ENCODE results near the gene LRIG1.

LRIG1 gene

GRCh38 chr3:66397745-66398144, 103.1 kb downstream of the LRIG1 start (continued):
- TF ChIP-seq INSM2 (tag by site-specific recombination; IDR thresholded peaks at IDR 0.05) (no peak), ZSCAN18 (tag by site-specific recombination; IDR thresholded peaks at IDR 0.05) (no peak), PRDM10 (tag by site-specific recombination; IDR thresholded peaks at IDR 0.05) (no peak), GFI1B (tag by site-specific recombination; IDR thresholded peaks at IDR 0.05) (no peak), ZNF292 (tag by site-specific recombination; IDR thresholded peaks at IDR 0.05; ENCODE audit: borderline replicate concordance, low read depth) (no peak), ZNF521 (tag by site-specific recombination; IDR thresholded peaks at IDR 0.05) (no peak), ZNF514 (tag by site-specific recombination; IDR thresholded peaks at IDR 0.05) (no peak), ZNF530 (tag by site-specific recombination; IDR thresholded peaks at IDR 0.05; ENCODE audit: low read depth) (no peak), ZBTB10 (tag by site-specific recombination; IDR thresholded peaks at IDR 0.05) (no peak), SP7 (tag by site-specific recombination; IDR thresholded peaks at IDR 0.05) (no peak)
- TF ChIP-seq, protein P1, sequence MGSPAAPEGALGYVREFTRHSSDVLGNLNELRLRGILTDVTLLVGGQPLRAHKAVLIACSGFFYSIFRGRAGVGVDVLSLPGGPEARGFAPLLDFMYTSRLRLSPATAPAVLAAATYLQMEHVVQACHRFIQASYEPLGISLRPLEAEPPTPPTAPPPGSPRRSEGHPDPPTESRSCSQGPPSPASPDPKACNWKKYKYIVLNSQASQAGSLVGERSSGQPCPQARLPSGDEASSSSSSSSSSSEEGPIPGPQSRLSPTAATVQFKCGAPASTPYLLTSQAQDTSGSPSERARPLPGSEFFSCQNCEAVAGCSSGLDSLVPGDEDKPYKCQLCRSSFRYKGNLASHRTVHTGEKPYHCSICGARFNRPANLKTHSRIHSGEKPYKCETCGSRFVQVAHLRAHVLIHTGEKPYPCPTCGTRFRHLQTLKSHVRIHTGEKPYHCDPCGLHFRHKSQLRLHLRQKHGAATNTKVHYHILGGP (tag by site-specific recombination; IDR thresholded peaks at IDR 0.05), result no peak
- TF ChIP-seq, protein P2, sequence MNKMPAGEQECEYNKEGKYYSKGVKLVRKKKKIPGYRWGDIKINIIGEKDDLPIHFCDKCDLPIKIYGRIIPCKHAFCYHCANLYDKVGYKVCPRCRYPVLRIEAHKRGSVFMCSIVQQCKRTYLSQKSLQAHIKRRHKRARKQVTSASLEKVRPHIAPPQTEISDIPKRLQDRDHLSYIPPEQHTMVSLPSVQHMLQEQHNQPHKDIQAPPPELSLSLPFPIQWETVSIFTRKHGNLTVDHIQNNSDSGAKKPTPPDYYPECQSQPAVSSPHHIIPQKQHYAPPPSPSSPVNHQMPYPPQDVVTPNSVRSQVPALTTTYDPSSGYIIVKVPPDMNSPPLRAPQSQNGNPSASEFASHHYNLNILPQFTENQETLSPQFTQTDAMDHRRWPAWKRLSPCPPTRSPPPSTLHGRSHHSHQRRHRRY (tag by site-specific recombination; IDR thresholded peaks at IDR 0.05), result no peak
- TF ChIP-seq, protein P3, sequence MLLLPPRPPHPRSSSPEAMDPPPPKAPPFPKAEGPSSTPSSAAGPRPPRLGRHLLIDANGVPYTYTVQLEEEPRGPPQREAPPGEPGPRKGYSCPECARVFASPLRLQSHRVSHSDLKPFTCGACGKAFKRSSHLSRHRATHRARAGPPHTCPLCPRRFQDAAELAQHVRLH (tag by site-specific recombination; IDR thresholded peaks at IDR 0.05), result no peak
- TF ChIP-seq, protein P4, sequence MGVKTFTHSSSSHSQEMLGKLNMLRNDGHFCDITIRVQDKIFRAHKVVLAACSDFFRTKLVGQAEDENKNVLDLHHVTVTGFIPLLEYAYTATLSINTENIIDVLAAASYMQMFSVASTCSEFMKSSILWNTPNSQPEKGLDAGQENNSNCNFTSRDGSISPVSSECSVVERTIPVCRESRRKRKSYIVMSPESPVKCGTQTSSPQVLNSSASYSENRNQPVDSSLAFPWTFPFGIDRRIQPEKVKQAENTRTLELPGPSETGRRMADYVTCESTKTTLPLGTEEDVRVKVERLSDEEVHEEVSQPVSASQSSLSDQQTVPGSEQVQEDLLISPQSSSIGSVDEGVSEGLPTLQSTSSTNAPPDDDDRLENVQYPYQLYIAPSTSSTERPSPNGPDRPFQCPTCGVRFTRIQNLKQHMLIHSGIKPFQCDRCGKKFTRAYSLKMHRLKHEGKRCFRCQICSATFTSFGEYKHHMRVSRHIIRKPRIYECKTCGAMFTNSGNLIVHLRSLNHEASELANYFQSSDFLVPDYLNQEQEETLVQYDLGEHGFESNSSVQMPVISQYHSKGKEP (tag by site-specific recombination; IDR thresholded peaks at IDR 0.05), result 0 out of 2 replicates have a peak, but pooled peaks have one; percentile 14
- TF ChIP-seq, protein P5, sequence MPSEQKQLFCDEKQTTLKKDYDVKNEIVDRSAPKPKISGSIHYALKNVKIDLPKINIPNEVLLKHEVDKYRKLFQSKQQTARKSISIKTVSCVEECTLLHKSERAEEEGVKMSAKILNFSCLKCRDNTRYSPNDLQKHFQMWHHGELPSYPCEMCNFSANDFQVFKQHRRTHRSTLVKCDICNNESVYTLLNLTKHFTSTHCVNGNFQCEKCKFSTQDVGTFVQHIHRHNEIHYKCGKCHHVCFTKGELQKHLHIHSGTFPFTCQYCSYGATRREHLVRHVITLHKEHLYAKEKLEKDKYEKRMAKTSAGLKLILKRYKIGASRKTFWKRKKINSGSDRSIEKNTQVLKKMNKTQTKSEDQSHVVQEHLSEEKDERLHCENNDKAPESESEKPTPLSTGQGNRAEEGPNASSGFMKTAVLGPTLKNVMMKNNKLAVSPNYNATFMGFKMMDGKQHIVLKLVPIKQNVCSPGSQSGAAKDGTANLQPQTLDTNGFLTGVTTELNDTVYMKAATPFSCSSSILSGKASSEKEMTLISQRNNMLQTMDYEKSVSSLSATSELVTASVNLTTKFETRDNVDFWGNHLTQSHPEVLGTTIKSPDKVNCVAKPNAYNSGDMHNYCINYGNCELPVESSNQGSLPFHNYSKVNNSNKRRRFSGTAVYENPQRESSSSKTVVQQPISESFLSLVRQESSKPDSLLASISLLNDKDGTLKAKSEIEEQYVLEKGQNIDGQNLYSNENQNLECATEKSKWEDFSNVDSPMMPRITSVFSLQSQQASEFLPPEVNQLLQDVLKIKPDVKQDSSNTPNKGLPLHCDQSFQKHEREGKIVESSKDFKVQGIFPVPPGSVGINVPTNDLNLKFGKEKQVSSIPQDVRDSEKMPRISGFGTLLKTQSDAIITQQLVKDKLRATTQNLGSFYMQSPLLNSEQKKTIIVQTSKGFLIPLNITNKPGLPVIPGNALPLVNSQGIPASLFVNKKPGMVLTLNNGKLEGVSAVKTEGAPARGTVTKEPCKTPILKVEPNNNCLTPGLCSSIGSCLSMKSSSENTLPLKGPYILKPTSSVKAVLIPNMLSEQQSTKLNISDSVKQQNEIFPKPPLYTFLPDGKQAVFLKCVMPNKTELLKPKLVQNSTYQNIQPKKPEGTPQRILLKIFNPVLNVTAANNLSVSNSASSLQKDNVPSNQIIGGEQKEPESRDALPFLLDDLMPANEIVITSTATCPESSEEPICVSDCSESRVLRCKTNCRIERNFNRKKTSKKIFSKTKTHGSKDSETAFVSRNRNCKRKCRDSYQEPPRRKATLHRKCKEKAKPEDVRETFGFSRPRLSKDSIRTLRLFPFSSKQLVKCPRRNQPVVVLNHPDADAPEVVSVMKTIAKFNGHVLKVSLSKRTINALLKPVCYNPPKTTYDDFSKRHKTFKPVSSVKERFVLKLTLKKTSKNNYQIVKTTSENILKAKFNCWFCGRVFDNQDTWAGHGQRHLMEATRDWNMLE (tag by site-specific recombination; conservative IDR thresholded peaks at IDR 0.05; ENCODE audit: low read depth), result peak; percentile 49; the same call in 1 of the 2 replicates
- TF ChIP-seq, protein P6, sequence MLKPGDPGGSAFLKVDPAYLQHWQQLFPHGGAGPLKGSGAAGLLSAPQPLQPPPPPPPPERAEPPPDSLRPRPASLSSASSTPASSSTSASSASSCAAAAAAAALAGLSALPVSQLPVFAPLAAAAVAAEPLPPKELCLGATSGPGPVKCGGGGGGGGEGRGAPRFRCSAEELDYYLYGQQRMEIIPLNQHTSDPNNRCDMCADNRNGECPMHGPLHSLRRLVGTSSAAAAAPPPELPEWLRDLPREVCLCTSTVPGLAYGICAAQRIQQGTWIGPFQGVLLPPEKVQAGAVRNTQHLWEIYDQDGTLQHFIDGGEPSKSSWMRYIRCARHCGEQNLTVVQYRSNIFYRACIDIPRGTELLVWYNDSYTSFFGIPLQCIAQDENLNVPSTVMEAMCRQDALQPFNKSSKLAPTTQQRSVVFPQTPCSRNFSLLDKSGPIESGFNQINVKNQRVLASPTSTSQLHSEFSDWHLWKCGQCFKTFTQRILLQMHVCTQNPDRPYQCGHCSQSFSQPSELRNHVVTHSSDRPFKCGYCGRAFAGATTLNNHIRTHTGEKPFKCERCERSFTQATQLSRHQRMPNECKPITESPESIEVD (tag by site-specific recombination; IDR thresholded peaks at IDR 0.05), result no peak
